AG10803 (cell line): ENCODE data around the gene ARHGAP9.
A peak's percentile ranks its signal among the peaks of the same experiment; 100 is the strongest.
"Not testable (repeated sequence)": the region's sequence is repeated elsewhere in the genome, so short reads cannot be mapped to it uniquely, and the experiment has no call there.

Experiments
- DNase-seq: peaks from one replicate; pipeline ENCODE4 v3.0.0; 2010; ENCODE audit warnings: low read depth
- H3K4me3 ChIP-seq: 2 replicates; pipeline ENCODE4 v1.5.1; 2011; ENCODE audit warnings: mild to moderate bottlenecking, low read length, control low read depth
- CTCF ChIP-seq: conservative IDR thresholded peaks from 2 replicates; pipeline ENCODE4 v1.5.1; 2011; ENCODE audit warnings: mild to moderate bottlenecking, low read length, control low read depth, inconsistent platforms

The ARHGAP9 gene

GRCh38 chr12:57496822-57497221 is 17.2 kb upstream of the ARHGAP9 start:
- no peak for TF ChIP-seq CTCF
- no peak for DNase-seq
- H3K4me3 ChIP-seq = no peak overlapping the region

- not testable (repeated sequence) for H3K4me3 ChIP-seq, DNase-seq
Measured at GRCh38 chr12:57495051-57495701, 15.5 kb upstream of the ARHGAP9 start.

GRCh38 chr12:57491393-57492280 is 12.0 kb upstream of the ARHGAP9 start:
- no peak overlapping the region for H3K4me3 ChIP-seq
- no peak for DNase-seq
- peak; percentile 26; the same call in 1 of the 2 replicates for TF ChIP-seq CTCF

- H3K4me3 ChIP-seq = peak overlapping the region; percentile 67; the same call in 1 of the 2 replicates
- TF ChIP-seq CTCF = no peak
- no peak for DNase-seq
Measured at GRCh38 chr12:57490126-57490525, 10.5 kb upstream of the ARHGAP9 start.

DNA sequence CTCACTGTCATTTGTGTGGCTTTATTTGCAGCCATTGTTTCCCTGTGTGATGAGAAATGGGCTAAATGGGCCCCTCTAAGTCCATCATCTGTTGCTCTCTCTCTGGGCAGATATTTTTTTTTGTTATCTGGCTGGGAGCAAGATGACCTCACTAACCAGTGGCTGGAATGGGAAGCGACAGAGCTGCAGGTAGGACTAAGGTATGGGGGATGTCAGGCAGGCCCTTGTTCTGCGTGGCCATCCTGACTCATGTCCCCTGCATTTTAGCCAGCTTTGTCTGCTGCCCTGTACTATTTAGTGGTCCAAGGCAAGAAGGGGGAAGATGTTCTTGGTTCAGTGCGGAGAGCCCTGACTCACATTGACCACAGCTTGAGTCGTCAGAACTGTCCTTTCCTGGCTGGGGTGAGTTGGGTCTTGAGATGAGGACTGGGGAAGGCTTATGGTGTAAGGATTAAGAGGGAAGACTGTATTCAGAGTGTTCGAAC is 9.5 kb upstream of the ARHGAP9 start:
- H3K4me3 ChIP-seq = peak overlapping the region; percentile 67
- no peak for TF ChIP-seq CTCF
- peak; percentile 26 for DNase-seq

- no peak for TF ChIP-seq CTCF
- H3K4me3 ChIP-seq = peak overlapping the region; percentile 67
- DNase-seq = no peak
Measured at GRCh38 chr12:57488402-57489156, 8.9 kb upstream of the ARHGAP9 start.
